GM18507 (cell line): ENCODE data around the gene CDCP2.
"Not testable (repeated sequence)": the region's sequence is repeated elsewhere in the genome, so short reads cannot be mapped to it uniquely, and the experiment has no call there.

Experiments
- DNase-seq: peaks from one replicate; pipeline ENCODE4 v3.0.0; 2011; ENCODE audit warnings: low read depth; ENCODE audit not compliant: insufficient read length; ENCODE audit errors: extremely low spot score
- FAIRE-seq: peaks from 2 replicates; lab custom pipeline; 2011; peaks lifted over from hg19 to GRCh38; lab: Jason Lieb, UNC

Gene CDCP2

GRCh38 chr1:54169068-54169467, 16.3 kb upstream of the CDCP2 start:
- DNase-seq = no peak
- no peak for FAIRE-seq

DNA sequence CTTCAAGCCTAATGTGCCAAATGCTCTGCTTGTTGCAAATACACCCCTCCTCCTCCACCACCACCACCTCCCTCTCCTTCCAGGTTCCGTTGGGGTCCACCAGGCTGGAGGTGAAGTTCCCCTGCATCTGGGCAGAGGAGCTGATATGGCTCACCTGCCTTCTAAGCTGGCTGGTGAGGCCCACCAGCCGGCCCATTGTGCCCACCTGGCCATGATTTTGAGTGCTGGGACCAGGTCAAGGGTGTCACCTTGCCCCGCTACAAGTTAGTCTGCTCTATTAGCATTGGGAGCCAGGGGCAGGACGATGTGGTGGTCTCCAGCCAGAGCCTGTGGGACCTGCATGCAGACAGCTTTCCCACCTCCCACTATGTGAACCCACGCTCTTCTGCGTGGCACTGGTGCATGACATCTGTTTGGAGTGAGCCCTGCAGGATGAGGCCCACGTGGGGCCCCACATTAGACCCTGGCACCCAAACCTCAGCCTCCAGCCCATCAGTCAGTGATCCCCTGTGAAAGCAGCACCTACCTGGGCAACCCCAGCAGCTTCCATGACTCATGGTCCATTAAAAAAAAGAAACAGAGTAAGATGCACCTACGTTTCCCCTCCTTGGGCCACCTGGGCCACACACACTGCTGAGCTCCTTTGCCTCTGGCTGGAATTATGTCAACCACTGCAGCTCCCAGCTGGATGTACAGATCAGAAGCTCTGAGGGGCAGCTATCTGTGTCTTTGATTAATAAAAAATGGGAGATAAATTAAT, 15.6 kb upstream of the CDCP2 start:
- no peak for FAIRE-seq
- no peak for DNase-seq

DNA sequence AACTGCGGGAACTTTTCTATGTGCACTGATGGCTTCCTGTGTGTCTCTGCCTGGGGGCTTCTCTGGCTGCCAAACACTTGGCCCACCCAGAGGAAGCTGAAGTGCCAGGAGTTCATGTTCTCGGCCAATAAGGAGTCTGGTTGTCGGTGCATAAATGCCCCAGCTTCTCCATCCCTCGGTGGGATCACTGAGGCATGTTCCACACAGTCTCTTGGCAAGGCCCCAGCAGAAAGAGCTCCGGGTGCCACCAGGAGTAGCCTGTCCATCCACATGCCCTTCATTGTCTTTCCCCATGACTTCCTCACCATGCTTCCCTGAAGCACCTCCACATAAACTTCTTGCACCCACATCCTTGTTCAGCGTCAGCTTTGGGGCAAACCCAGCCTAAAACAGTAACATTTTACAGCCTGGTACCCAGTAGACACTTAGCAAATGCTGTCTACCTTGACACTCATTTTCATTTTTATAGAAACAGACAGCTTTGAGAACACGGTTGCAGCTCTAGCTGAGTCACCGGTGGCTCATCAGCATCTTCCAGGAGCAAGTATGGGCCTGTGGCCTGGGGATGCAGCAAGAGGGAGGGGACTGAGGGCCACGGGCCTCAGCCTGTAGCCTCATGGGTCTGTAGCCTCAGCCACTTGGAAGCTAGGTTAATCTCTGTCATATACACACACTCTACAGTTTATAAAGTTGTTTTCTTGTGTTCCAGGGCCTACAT, 14.8 kb upstream of the CDCP2 start:
- FAIRE-seq (no peak), DNase-seq (no peak)

DNA sequence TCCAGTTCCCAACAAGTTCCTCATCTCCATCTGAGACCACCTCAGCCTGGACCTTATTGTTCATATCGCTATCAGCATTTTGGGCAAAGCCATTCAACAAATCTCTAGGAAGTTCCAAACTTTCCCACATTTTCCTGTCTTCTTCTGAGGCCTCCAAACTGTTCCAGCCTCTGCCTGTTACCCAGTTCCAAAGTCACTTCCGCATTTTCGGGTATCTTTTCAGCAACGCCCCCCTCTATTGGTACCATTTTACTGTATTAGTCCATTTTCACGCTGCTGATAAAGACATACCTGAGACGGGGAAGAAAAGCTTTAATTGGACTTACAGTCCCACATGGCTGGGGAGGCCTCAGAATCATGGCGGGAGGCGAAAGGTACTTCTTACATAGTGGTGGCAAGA, 13.6 kb upstream of the CDCP2 start:
- FAIRE-seq, DNase-seq: not testable (repeated sequence)

DNA sequence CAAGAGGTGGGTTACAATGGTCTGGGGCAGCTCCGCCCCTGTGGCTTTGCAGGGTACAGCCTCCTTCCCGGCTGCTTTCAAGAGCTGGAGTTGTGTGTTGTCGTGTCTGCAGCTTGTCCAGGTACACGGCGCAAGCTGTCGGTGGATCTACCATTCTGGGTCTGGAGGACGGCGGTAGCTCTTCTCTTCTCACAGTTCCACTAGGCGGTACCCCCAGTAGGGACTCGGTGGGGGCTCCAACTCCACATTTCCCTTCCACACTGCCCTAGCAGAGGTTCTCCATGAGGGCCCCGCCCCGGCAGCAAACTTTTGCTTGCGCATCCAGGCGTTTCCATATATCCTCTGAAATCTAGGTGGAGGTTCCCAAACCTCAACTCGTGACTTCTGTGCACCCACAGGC, 12.3 kb upstream of the CDCP2 start:
- DNase-seq (no peak), FAIRE-seq (no peak)

DNA sequence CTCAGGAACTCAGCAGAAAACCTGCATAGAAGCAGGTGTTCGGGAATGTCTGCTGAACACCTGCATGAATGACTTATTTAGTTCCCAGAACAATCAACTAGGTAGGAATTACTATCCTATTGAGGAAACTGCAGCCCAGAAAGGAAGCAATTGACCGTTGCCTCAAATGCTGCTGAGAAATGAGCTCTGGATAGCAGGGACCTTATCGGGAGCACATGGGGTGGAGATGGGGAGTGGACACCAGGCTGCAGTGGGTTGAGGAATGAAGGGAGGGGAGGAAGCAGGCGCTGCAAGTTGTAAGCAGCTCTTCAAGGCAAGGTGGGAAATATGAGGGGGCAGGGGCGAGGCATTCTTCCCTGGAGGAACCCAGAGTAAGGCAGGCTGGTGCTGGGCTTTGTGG, 10.8 kb upstream of the CDCP2 start:
- DNase-seq (no peak), FAIRE-seq (no peak)

DNA sequence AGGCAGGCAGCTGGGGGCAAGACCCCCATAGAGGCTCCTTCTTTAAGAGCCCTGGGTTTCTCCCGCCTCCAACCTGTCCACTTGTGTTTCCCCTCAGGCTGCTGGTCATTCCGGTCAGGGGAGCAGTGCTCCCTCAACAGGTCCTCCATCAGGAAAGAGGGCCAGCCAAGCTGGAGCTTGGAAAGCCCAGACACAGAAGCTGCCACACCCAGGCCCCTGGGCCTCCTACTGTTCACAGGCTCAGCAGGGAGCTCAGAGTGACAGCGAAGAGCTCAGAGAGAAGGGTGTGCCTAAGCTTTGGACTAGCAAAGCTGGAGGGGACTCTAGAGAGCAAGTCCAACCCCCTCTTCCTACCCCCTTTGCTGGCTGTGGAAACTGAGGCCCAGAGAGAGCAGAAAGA, 10.3 kb upstream of the CDCP2 start:
- no peak for DNase-seq
- no peak for FAIRE-seq

- FAIRE-seq (no peak), DNase-seq (no peak)
Measured at GRCh38 chr1:54161495-54162168, 8.8 kb upstream of the CDCP2 start.

DNA sequence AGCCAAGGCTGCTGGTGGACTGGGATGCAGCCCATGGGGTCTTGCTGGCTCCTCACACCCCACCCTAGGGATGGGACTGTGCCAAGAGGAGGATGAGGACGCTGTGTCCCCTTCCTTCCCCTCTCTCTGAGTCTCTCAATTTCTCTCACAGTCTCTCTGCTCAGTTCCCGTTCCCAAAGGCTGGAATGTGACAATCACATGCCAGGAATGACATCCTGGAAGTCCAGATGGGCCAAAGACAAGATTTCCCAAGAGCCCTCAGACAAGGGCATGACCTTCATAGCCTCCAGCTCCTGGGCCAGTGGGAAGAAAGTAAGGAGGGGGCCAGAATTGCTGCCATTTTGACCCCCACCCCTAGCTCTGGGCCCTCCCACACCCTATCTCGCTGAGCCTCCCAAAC, 7.6 kb upstream of the CDCP2 start:
- FAIRE-seq (no peak), DNase-seq (no peak)

DNA sequence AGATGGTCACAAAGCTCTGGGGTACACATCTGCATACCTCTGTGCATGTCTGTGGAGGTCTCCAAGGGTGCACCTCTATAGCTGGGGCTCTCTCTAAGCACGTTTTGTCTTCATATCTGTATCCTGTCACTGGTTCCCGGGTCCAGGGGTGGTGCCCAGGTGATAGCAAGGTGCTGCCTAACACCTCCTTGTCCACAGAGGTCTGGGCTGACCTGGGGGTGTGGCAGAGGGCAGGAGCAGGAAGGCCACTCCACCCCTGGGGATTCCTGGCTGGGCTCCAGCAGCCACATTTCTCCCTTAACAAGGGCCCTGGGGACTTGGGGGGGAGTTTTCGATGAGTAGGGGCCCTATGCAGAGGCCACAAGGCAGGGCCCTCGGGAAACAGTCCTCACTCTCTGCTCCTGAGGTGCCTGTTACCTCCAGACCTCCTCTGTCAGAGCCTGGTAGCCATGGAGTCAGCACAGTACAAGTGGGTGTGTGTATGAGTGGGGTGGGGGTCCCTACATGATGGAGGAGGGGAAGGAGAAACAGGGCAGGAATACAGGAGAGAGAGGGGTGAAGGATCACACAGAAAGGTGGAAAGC, 7.0 kb upstream of the CDCP2 start:
- FAIRE-seq (no peak), DNase-seq (no peak)

DNA sequence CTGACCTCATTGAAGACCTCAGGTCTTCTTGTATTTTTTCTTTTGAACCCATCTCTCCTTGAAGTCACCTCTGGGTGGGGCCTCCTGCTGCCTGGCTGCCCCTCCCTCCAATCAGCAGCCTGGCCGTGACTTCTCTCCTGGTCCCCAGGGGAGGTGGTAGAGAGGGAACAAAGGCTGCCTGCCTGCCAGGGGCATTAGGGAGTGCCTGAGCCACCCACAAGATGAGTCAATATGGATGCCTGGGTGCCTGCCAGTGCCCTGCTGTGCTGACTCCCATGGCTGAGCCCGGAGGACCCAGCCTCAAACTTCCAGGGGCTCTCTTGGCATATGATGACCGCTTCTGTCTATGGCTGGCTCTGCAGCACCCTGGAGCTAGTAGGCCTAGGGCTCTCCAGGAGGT, 5.3 kb upstream of the CDCP2 start:
- DNase-seq = no peak
- FAIRE-seq = no peak

DNA sequence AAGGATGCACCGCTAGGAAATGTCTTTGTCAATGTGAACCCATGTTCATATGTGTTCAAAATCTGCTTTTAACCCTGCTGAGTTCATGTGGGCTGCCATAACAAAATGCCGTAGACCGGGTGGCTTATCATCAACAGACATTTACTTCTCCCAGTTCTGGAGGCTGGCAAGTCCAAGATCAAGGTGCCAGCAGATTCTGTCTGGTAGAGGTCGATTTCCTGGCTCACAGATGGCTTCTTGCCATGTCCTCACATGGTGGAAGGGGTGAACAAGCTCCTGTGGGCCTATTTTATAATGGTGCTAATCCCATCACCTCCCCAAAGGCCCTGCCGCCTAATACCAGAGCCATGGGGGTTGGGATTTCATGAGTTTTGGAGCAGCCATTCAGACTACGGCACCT, 4.6 kb upstream of the CDCP2 start:
- FAIRE-seq = no peak

GRCh38 chr1:54156986-54157385, 4.2 kb upstream of the CDCP2 start:
- DNase-seq = no peak
- no peak for FAIRE-seq

More for the DNA sequence above, 4.6 kb upstream of the CDCP2 start:
- DNase-seq = no peak

GRCh38 chr1:54156201-54156600, 3.4 kb upstream of the CDCP2 start:
- DNase-seq = no peak
- FAIRE-seq = no peak

GRCh38 chr1:54153535-54154439, 987 bp upstream of the CDCP2 start:
- DNase-seq = no peak

GRCh38 chr1:54151013-54151412, 1.8 kb downstream of the CDCP2 start:
- FAIRE-seq = no peak

More at GRCh38 chr1:54153535-54154439, 987 bp upstream of the CDCP2 start:
- FAIRE-seq = no peak

DNA sequence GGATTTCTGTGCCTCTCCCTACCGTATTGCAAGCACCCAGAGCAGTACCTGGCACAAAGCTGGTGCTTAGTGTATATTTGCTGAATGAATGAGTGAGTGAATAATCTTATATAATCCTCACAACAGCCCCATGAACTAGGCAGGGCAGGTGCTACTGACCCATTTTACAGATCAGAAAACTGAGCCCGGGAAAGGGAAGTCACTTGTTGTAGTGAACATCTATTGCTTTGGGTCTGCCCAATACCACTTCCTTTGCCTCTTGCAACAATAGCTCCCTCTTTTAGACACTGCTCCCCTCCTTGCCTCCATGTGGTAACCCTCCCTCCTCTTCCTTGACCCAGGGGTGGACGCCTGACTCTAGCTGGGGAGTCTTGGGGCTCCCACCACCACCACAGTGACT, 3.1 kb downstream of the CDCP2 start:
- DNase-seq (no peak), FAIRE-seq (no peak)

More at GRCh38 chr1:54151013-54151412, 1.8 kb downstream of the CDCP2 start:
- DNase-seq = no peak

GRCh38 chr1:54144366-54144765, 8.4 kb downstream of the CDCP2 start:
- DNase-seq = no peak
- FAIRE-seq = no peak

- DNase-seq (no peak), FAIRE-seq (no peak)
Measured at GRCh38 chr1:54142146-54142900, 10.5 kb downstream of the CDCP2 start.
